Activated T-cell treated with anti-CD3 and anti-CD28 coated beads, Interleukin-2, amount 50 U/mL, for 1 hour (primary cell): Measurements from ENCODE around the gene NKPD1.
A peak's percentile ranks its signal among the peaks of the same experiment; 100 is the strongest.

Experiments
- DNase-seq: peaks from one replicate; pipeline ENCODE4 v3.0.0-alpha.2; 2020

The NKPD1 gene

GRCh38 chr19:45152504-45153338 lies 8.1 kb downstream of the NKPD1 start:
- DNase-seq, result peak; percentile 54

DNA sequence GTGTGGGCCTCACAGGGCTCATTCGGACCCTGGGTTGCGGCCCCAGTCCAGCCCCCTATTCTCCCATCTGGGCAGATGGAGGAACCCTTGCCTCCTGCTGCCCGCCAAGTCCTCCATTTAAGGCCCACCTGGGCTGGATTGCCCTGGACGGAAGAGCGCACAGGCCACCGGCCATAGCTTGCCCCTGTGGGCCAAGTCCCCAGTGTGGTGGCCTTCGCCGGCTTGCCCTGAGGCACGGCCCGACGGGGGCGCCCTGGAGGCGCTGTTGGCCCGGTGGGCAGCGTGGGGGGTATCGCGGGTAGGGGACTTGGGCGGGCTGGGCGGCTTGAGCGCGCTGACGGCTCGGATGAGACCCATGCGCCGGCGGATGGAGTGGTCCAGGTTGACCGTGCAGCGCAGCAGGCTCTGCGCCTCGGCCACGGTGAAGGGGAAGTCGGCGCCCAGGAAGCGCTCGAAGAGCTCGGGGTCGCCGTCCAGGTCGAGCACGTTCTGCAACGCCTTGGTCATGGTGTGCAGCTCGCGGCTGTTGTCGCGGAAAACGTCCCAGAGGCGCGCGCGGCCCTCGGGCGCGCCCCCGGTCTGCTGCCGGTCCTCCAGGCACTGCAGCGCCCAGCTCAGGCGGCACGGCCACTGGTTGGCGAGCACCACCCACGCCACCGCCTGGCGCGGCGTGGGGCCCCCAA lies 8.8 kb downstream of the NKPD1 start:
- no peak for DNase-seq

- DNase-seq, result no peak
These were observed 9.5 kb downstream of the NKPD1 start for GRCh38 chr19:45151320-45151719.

GRCh38 chr19:45150751-45151281 lies 10.0 kb downstream of the NKPD1 start:
- DNase-seq, result no peak

- DNase-seq, result no peak
These were observed 10.6 kb downstream of the NKPD1 start for GRCh38 chr19:45150180-45150579.

DNA sequence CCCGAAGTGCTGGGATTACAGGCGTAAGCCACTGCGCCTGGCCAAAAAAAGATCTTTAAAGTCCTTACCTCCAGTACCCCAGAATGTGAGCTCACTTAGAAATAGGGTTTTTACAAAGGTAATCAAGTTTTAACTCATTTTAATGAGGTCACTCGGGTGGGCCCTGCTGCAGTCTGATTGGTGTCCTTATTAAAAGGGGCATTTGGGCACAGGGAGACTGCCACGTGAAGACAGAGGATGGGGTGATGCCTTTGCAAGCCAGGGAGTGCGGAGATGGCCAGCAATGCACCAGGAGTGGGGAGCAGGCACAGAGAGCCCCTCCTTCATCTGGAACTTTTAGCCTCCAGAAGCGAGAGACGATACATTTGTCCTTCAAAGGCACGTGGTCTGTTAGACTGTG lies 11.7 kb downstream of the NKPD1 start:
- no peak for DNase-seq

DNA sequence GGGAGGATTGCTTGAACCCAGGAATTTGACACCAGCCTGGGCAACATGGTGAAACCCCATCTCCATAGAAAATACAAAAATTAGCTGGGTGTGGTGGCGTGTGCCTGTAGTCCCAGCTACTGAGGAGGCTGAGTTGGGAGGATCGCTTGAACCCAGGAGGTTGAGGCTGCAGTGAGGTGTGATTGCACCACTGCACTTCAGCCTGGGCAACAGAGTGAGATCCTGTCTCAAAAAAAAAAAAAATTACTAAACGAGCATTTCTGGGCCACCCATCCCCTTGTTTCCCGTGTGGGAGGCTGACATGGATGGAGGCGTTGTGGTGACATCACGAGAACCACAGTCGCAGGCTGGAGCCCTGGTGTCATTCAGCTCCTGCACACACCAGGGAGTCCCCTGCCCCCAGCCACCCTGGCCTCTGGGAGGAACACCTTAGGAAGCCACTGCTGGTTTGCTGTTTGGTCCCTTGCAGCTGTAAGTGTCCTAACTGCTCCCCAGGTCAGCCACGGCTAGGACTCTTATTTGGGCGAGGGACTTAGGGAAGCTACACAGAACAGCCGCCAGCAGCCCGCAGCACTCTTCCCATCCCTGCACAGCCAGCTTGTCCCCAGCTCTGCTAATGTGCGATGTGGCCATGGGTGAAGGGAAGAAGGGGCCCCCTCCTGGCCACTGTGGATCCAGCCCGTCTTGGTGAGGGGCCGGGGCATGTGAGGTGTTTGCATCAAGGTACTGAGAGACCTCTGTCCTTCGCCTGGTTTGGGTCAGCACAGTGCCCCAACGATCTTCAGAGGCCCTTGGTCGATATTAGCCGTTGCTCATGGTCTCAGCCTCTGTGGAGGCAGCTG lies 12.7 kb downstream of the NKPD1 start:
- no peak for DNase-seq

DNA sequence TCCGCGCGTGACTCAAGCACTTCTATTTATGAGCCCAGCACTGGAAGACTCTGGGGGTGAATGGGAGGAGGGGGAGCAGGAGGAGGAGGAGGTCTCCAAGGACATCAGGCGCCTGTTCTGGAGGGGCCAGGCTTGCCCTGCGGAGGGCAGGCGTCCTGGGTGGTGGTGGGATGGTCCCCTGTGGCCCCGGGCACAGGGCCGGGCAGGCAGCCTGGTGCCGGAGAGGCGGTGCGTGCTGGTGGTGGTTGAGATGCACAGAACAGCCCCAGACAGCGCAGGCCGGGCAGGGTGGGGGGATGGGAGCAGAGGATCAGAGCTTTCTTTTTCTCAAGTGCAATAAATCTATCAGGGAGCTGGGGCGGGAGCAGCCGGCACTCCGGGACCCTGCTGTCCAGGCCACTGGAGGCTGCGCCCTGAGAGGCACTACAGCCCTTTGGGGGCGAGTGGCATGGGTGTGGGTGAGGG lies 14.0 kb downstream of the NKPD1 start:
- DNase-seq, result no peak

DNA sequence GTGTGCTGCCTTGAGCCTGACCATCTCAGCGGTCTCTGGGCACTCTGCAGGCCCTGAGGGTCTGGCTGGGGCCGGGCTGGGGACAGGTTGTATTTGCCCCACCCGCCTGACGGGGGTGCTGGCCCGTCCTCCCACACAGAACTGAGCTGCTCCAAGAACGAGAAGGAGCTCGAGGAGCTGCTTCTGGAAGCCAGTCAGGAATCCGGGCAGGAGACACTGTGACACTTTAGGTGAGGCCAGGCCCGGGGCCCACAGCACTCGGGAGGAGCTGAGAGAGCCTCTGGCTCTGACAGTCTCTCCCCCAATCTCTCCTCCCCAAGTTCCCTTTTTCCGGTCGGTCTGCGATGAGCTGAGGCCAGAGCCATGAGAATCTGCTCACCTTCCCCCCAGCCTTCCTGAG lies 14.5 kb downstream of the NKPD1 start:
- DNase-seq, result no peak

DNA sequence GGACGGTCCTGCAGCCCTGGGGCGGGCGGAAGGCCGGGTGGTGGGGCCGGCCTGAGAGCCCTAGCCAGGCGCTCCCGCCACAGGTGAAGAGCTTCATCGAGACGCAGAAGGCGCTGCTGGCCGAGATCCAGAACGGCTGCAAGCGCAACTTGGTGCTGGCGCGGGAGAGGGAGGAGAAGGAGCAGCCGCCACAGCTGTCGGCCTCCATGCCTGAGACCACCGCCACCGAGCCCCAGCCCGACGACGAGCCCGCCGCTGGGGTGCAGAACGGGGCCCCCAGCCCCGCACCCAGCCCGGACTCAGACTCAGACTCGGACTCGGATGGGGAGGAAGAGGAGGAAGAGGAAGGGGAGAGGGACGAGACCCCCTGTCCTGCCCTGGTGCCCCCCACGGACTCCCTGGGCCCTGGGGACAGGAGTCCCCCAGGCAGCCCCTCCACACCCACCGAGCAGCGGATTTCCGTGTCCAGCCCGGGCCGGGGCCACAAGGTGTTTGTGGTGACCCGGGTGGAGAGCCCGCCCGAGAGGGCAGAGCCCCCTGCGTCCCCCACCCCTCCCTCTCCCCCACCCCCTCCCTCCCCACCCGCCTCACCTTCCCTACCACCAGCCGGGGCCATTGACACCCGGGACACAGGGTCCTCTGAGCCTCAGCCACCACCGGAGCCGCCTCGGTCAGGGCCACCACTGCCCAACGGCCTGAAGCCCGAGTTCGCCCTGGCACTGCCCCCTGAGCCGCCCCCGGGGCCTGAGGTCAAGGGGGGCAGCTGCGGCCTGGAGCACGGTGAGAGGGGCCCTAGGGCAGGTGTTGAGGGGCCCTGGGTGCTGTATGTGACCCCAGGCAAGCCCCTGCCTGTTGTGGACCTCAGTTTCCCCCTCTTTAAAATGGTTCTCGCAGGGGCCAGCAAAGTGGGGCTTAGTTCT lies 15.3 kb downstream of the NKPD1 start:
- DNase-seq, result no peak

DNA sequence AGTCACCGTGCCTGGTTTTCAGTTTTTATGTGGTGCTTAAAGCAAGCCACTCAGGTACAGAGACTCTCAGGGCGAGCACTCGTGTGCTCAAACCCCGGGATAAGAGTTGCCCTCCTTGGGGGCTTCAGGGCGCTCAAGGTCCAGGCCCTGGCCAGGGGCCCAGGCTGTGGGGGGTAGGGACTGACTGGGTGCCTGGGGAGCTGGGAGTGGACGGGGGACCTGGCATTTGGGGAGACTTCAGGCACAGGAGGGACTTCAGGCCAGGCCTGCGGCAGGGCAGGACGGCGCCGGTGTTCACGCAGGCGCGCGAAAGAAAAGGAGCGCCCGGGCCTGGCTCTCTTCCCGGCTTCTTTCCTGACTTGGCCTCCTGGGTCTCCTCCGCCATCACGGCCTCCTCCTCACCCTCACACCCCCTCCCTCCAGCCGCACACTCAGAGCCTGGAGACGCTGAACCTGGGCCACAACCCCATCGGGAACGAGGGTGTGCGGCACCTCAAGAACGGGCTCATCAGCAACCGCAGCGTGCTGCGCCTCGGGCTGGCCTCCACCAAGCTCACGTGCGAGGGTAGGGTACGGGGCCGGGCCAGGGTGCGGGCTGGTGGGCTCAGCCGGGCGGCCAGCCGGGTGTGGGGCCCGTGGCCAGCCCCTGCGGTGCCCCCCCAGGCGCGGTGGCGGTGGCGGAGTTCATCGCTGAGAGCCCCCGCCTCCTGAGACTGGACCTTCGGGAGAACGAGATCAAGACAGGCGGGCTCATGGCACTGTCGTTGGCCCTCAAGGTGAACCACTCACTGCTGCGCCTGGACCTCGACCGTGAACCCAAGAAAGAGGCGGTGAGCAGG lies 16.1 kb downstream of the NKPD1 start:
- no peak for DNase-seq

DNA sequence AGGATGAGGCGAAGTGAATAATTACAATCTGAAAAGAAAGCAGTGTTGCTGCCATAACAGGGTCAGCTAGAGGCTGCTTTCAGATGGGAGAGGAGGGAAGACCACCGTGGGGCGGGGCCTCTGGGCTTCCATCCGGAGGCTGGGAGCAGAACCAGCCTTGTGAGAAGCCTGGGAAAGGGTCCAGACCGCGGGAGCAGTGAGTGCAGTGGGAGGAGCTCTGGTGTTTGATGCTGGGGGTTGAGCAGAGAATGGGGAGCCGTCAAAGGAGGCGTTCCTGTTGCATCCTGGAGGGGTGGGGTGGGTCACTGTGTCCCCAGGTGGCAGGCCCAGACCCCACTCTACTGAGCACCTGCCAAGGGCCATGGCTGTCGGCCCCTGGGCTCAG lies 18.1 kb downstream of the NKPD1 start:
- no peak for DNase-seq

- DNase-seq, result no peak
These were observed 18.6 kb downstream of the NKPD1 start for GRCh38 chr19:45142016-45142725.

GRCh38 chr19:45141203-45141900 lies 19.4 kb downstream of the NKPD1 start:
- no peak for DNase-seq

DNA sequence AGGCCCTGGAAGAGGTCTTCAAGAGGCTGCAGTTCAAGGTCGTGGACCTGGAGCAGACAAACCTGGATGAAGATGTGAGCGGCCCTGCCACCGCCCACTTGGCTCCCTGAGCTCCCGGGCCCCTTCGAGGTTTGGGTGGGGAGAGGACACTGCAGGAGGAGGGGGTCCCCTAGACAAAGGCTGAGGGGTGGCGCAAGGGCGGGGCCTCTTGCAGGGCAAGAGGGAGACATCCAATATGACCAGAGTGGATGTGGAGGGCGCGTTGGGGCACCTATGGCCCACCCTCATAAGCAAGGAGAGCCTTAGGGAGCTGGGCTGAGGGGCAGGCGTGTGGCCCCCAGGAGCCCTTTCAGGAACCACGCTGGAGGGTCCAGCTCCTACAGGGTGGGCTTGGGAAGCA lies 20.2 kb downstream of the NKPD1 start:
- no peak for DNase-seq

- no peak for DNase-seq
These were observed 20.7 kb downstream of the NKPD1 start for GRCh38 chr19:45140144-45140503.

- no peak for DNase-seq
These were observed 21.3 kb downstream of the NKPD1 start for GRCh38 chr19:45139286-45140143.

GRCh38 chr19:45138303-45138751 lies 22.5 kb downstream of the NKPD1 start:
- no peak for DNase-seq
